Epithelial cell of esophagus (primary cell): Measurements from ENCODE around the gene SARDH.

Experiments
- DNase-seq: peaks from one replicate; pipeline ENCODE4 v3.0.0; 2010; ENCODE audit warnings: low read depth
- H3K4me3 ChIP-seq: 2 replicates; pipeline ENCODE4 v1.5.1; 2011; ENCODE audit warnings: mild to moderate bottlenecking, low read length, control low read depth
- CTCF ChIP-seq: IDR thresholded peaks from 2 replicates; pipeline ENCODE4 v1.5.1; 2011; ENCODE audit warnings: low read depth, mild to moderate bottlenecking, low read length, control low read depth, inconsistent platforms; ENCODE audit not compliant: insufficient read depth; ENCODE audit errors: missing control alignments

The SARDH gene

GRCh38 chr9:133615186-133615585 is 123.0 kb downstream of the SARDH start:
- no peak for DNase-seq
- no peak overlapping the region for H3K4me3 ChIP-seq
- TF ChIP-seq CTCF = no peak

GRCh38 chr9:133614678-133615077 is 123.5 kb downstream of the SARDH start:
- no peak for TF ChIP-seq CTCF
- H3K4me3 ChIP-seq = no peak overlapping the region
- no peak for DNase-seq

- no peak overlapping the region for H3K4me3 ChIP-seq
- DNase-seq = no peak
- TF ChIP-seq CTCF = no peak
Observed at GRCh38 chr9:133614056-133614455, 124.1 kb downstream of the SARDH start.
